Stimulated activated naive B cell treated with anti-CD40 and anti-IgM and Interleukin-4, amounts not matched to agents 10 μg/mL and 1 μg/mL and 100 μg/mL, for 72 hours (primary cell): Measurements from ENCODE around the gene HSFX2.
"Not testable (repeated sequence)": the region's sequence is repeated elsewhere in the genome, so short reads cannot be mapped to it uniquely, and the experiment has no call there.

Source experiments
- ATAC-seq, 2 donors: fragments of 150-1000 bp; cut with Tn5 transposase; replicated peaks; 2 replicates each; pipeline ENCODE4 v1.10.0; 2021; ENCODE audit warnings: moderate library complexity in 1 of 2
- DNase-seq: peaks from one replicate; pipeline ENCODE4 v3.0.0; 2021
- H3K27ac Mint-ChIP-seq: one replicate; pipeline ENCODE4 v1.8.0; 2022; ENCODE audit warnings: mild to moderate bottlenecking, mixed read lengths
- H3K27me3 Mint-ChIP-seq, 2 donors: one replicate each; pipeline ENCODE4 v1.8.0; 2022; ENCODE audit warnings: mixed read lengths in 2 of 2
- H3K36me3 Mint-ChIP-seq, 2 donors: one replicate each; pipeline ENCODE4 v1.8.0; 2022; ENCODE audit warnings: mixed read lengths in 2 of 2, mild to moderate bottlenecking in 1 of 2
- H3K4me1 Mint-ChIP-seq, 2 donors: one replicate each; pipeline ENCODE4 v1.8.0; 2022; ENCODE audit warnings: mixed read lengths in 2 of 2, mild to moderate bottlenecking in 1 of 2
- H3K4me3 Mint-ChIP-seq, 2 donors: one replicate each; pipeline ENCODE4 v1.8.0; 2022; ENCODE audit warnings: mild to moderate bottlenecking in 2 of 2, mixed read lengths in 2 of 2, moderate library complexity in 1 of 2
- H3K9me3 Mint-ChIP-seq, 2 donors: one replicate each; pipeline ENCODE4 v1.8.0; 2022; ENCODE audit warnings: mixed read lengths in 2 of 2, mild to moderate bottlenecking in 1 of 2

The HSFX2 gene, protein sequence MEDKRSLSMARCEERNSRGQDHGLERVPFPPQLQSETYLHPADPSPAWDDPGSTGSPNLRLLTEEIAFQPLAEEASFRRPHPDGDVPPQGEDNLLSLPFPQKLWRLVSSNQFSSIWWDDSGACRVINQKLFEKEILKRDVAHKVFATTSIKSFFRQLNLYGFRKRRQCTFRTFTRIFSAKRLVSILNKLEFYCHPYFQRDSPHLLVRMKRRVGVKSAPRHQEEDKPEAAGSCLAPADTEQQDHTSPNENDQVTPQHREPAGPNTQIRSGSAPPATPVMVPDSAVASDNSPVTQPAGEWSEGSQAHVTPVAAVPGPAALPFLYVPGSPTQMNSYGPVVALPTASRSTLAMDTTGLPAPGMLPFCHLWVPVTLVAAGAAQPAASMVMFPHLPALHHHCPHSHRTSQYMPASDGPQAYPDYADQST

DNA sequence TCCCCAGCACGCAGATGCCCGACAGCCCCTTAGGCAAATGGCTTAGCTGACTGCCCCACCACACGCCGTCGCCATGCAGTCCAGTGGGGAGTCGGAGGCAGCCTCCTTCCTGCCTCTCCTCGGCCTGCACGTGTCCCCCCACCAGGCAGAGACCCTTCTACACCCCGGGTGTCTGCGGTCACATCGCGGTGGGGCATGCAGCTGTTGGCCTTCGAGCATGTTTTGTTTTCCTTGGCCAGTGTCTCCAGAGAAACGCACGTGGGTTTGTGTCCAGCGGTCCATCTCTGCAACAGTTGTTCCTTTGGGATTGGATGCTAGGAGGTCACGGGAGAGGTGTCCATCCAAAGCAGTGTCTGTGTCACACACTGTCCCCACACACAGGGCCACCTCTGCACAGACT is at the start of gene HSFX2:
HSFX2 (minus strand) TSS at position 101 of the 400 bp plus-strand sequence. CDS start 614 bp downstream, outside the sequence.
- not testable (repeated sequence) for ATAC-seq, DNase-seq, H3K27ac Mint-ChIP-seq, H3K4me1 Mint-ChIP-seq, H3K9me3 Mint-ChIP-seq, H3K36me3 Mint-ChIP-seq, H3K4me3 Mint-ChIP-seq, H3K27me3 Mint-ChIP-seq

DNA sequence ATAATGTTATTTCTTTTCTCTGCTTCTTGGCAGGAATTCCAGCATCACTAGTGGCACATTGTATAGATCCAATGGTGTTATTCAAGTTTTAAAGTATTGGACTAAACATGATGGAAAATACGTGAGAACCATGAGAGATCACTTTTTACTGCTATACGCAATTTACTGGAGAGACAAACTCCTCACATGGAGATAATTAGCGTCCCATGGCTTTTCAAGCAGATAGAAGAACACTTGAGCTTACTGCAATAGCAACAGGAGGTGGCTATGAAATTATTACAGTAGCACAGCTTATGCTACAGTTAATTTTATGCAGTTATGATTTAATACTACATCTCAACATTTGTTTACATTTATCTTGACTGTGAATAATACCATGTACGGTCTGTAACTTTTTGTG is 48.4 kb upstream of the HSFX2 start:
- no peak overlapping the region for H3K27ac Mint-ChIP-seq
- ATAC-seq, result no peak

DNA sequence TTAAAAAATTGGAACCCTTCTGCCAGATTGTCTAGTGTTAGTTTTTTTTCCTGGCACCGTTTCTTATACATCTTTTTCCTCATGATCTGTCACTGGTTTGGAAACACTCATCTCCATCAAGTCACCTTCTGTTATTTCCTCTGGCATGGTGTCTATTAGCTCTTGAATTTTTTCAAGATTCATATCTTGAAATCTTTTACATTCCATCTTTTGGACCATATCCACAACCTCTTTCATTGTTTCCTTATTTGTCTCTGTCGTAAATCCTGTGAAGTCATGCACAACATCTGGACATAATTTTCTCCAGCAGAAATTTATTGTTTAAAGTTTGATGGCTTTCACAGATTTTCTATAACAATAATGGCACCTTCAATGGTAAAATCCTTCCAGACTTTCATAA is 46.7 kb upstream of the HSFX2 start:
- Mint-ChIP-seq H3K36me3 (no peaks in the 10 kb centered on the region), H3K27me3 (peaks cover 17 to 26% of the 10 kb centered on the region in 2 donors), H3K27ac (no peak overlapping the region), H3K4me1 (no peaks in the 10 kb centered on the region), H3K9me3 (peaks cover 0 to 1% of the 10 kb centered on the region in 2 donors), H3K4me3 (no peak overlapping the region)
- DNase-seq, result no peak
- ATAC-seq, result no peak

More for the DNA sequence above, 48.4 kb upstream of the HSFX2 start:
- no peak overlapping the region for H3K4me3 Mint-ChIP-seq
- H3K36me3 Mint-ChIP-seq, result no peaks in the 10 kb centered on the region
- no peaks in the 10 kb centered on the region for H3K4me1 Mint-ChIP-seq
- peaks cover 16 to 26% of the 10 kb centered on the region in 2 donors for H3K27me3 Mint-ChIP-seq
- DNase-seq, result no peak
- no peaks in the 10 kb centered on the region for H3K9me3 Mint-ChIP-seq

DNA sequence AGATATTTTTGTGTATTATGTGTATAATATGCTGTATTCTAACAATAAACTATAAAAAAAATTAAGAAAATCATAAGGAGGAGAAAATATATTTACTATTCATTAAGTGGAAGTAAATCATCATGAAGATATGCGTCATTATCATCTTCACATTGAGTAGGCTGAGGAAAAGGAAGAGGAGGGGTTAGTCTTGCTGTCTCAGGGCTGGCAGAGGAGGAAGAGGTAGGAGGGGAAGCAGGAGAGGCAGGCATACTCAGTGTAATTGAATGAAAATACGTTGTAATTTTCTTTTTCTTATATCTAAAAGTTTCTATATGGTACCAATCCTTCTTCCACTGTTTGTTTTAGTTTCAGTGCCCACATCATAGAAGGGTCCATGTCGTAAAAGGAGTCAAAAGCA is 46.3 kb upstream of the HSFX2 start:
- Mint-ChIP-seq H3K27me3 (peaks cover 21 to 26% of the 10 kb centered on the region in 2 donors), H3K4me3 (no peak overlapping the region), H3K27ac (no peak overlapping the region), H3K4me1 (no peaks in the 10 kb centered on the region), H3K9me3 (peaks cover 3 to 5% of the 10 kb centered on the region in 2 donors), H3K36me3 (no peaks in the 10 kb centered on the region)
- DNase-seq (no peak), ATAC-seq (no peak)

DNA sequence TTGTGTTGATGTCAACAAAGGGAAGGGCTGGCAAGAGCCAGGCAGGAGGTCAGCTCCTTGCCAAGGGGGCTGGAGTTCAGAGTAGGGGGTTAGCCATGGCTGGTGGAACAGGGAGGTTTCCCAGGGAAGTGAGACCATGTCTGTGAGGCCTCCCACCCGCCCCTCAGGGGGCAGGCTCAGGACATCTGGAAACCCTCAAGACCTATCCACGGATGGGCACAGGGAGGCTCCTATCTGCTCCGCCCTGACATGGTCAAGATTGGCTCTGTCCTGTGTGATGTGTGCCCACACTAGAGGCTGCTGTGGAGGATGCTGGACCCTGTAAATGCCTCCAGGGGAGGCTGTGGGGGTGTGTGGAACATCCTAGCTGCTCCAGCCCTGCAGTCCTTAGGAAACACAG is 44.5 kb upstream of the HSFX2 start:
- Mint-ChIP-seq H3K27ac (no peak overlapping the region), H3K4me3 (no peak overlapping the region), H3K36me3 (no peaks in the 10 kb centered on the region), H3K4me1 (no peaks in the 10 kb centered on the region), H3K27me3 (peaks cover 14 to 23% of the 10 kb centered on the region in 2 donors), H3K9me3 (peaks cover 3 to 6% of the 10 kb centered on the region in 2 donors)
- no peak for ATAC-seq
- DNase-seq, result no peak

DNA sequence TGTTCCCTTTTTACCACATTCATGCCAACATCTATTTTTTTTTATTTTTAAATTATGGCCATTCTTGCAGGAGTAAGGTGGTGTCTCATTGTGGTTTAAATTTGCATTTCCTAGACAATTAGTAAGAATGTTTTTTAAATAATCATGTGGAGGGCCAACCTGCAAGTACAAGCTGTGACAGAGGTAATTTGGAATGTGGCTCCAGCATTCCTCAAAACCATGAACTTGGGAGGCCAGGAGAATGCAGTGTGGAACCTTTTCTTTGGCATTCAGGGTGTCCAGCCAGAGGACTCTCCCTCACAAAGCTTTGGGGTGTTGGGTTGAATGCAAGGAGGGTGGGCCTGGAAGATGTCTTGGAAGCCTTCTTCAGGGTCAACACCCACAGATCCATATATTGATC is 43.7 kb upstream of the HSFX2 start:
- H3K4me3 Mint-ChIP-seq, result no peak overlapping the region
- peaks cover 3 to 6% of the 10 kb centered on the region in 2 donors for H3K9me3 Mint-ChIP-seq
- H3K36me3 Mint-ChIP-seq, result no peaks in the 10 kb centered on the region
- no peak for ATAC-seq
- no peak overlapping the region for H3K27ac Mint-ChIP-seq
- DNase-seq, result no peak
- H3K4me1 Mint-ChIP-seq, result no peaks in the 10 kb centered on the region
- H3K27me3 Mint-ChIP-seq, result peaks cover 14 to 23% of the 10 kb centered on the region in 2 donors

DNA sequence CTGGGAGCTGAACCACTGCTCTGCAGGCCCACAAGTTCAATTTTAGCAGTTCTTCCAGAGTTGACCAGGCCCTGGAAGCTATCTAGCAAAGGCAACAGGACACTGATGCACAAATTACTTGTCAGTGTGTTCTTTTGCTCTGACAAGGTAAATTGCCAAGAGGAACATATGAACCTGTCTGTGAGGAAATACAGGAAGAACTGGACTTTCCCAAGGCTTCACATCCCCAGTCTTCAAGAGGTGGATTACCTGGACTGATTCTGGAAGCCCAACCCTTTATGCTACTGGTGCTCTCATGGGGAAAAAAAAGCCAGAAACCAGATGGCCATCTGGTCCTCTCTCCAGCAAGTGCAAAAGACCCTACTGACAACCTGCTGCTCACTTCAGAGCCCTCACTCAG is 38.4 kb upstream of the HSFX2 start:
- Mint-ChIP-seq H3K27ac (no peak overlapping the region), H3K4me1 (peaks cover 16 to 24% of the 10 kb centered on the region in 2 donors), H3K9me3 (peaks cover 3 to 6% of the 10 kb centered on the region in 2 donors), H3K27me3 (peaks cover 0 to 15% of the 10 kb centered on the region in 2 donors), H3K36me3 (peaks cover 0 to 5% of the 10 kb centered on the region in 2 donors), H3K4me3 (no peak overlapping the region)
- DNase-seq, result no peak
- ATAC-seq, result no peak

DNA sequence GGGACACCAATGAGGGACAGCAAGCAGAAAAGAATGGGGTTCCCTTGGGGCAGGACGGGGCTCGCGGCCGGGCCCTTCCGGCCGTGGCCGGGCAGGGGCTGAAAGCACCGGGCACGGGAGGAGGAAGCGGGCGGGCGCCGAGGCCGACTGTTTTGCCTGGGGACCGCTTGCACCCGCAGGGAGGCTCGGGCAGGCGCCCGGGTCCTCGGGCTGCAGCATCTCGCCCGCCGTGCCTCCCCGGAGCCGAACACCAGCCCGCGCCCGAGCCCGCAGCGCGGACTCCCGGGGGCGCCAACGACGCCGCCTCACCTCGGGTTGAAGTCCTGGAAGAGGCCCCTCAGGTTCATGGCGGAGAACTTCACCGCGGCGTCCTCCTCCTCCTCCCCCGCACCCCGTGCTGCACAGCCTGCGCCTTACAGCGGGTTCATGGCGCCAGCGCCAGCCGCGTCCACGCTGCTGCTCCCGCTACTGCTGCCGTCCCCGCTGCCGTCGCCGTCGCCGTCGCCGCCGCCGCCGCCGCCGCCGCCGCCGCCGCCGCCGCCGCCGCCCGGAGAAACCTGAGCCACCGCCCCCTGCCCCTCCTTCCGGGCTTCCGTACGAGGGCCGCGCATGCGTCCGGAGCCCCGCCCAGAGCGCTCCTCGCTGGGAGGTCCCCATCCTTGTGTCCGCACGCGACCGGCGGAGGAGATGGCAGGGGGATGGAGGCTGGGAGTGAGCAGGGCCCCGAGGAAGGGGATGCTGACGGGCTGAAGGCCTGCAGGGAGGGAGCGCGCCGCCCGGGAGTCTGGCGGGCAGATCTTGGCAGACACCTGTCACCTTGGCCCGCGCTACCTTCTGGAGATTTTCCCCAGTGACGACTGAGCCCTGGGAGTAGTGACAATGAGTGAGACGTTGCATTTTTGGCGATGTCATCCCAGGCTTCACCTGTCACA is 36.4 kb upstream of the HSFX2 start, which contains the start of gene TMEM185A:
TMEM185A (minus strand) TSS at position 559 of the 932 bp plus-strand sequence; CDS start at position 347, 212 bp downstream.
- H3K4me3 Mint-ChIP-seq, result peak within 1 kb of the TSS; percentile 86 to 97
- H3K36me3 Mint-ChIP-seq, result peaks cover 0 to 6% of the 10 kb centered on the region in 2 donors
- H3K27ac Mint-ChIP-seq, result peak within 1 kb of the TSS; percentile 79
- H3K4me1 Mint-ChIP-seq, result peaks cover 16 to 26% of the 10 kb centered on the region in 2 donors
- DNase-seq, result peak; percentile 70
- peak; percentile 88 to 93 for ATAC-seq
- peaks cover 0 to 10% of the 10 kb centered on the region in 2 donors for H3K27me3 Mint-ChIP-seq
- H3K9me3 Mint-ChIP-seq, result peaks cover 0 to 1% of the 10 kb centered on the region in 2 donors

DNA sequence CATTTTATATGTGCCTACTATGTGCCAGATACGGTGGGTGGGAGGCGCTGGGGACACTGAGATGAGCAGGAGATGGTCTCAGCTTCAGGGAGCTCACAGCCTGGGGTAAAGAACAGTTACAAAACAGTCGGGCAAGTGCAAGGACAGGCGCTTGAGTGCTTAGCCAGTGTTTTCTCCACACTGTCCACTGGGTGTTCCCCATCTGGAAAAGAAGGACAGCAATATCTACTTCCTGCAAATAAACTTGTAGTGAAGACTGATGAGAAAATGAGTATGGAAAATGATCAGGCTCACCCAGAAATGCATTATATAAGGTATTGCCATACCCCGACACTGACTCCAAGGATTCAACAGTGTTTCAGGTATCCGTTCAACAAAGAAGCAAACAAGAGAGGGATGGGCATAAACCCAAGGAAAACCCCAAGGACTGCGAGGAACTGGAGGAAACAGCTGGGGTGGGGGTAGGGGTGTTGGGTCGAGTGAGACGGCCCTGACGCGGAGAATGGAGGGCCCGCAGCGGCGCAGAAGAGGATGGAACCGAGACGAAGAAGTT is 35.6 kb upstream of the HSFX2 start:
- no peaks in the 10 kb centered on the region for H3K9me3 Mint-ChIP-seq
- no peak for DNase-seq
- peak overlapping the region; percentile 86 to 97 for H3K4me3 Mint-ChIP-seq
- H3K4me1 Mint-ChIP-seq, result peaks cover 17 to 29% of the 10 kb centered on the region in 2 donors
- ATAC-seq, result no peak
- peaks cover 0 to 6% of the 10 kb centered on the region in 2 donors for H3K27me3 Mint-ChIP-seq
- H3K27ac Mint-ChIP-seq, result peak overlapping the region; percentile 79
- H3K36me3 Mint-ChIP-seq, result peaks cover 0 to 6% of the 10 kb centered on the region in 2 donors

DNA sequence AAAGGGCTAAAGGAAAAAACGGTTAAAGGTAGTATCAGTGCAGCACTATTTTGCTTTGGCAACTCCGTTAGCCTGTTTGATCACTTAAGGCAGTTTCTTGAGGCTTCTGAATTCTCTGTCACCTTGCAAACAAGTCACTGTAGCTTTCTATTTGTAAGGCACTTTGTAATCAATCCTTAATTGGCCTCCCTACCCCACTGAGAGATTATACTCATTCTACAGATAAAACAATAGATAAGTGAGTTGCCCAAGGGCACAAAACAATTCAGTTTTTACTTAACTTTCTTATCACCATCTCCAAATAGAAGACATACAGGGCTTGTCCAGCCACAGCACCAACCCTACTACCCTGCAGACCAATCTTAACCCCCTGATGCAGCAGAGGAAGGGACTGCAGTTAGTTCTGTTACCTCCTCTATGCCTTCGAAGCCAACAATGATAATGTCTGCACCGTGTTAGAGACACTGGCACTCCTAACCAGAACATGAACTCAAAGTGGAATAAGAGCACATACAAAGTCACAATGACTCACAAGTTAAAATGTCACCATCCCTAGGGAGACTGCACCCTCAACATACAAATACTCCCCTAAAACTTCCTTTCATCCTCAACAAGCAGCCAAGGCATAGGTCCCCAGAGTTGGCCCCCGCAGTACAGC is 34.7 kb upstream of the HSFX2 start:
- ATAC-seq (no peak), DNase-seq (no peak)
- Mint-ChIP-seq H3K27me3 (no peaks in the 10 kb centered on the region), H3K4me3 (peak overlapping the region; percentile 86 to 97), H3K36me3 (peaks cover 0 to 6% of the 10 kb centered on the region in 2 donors), H3K9me3 (no peaks in the 10 kb centered on the region), H3K4me1 (peaks cover 19 to 29% of the 10 kb centered on the region in 2 donors), H3K27ac (no peak overlapping the region)

DNA sequence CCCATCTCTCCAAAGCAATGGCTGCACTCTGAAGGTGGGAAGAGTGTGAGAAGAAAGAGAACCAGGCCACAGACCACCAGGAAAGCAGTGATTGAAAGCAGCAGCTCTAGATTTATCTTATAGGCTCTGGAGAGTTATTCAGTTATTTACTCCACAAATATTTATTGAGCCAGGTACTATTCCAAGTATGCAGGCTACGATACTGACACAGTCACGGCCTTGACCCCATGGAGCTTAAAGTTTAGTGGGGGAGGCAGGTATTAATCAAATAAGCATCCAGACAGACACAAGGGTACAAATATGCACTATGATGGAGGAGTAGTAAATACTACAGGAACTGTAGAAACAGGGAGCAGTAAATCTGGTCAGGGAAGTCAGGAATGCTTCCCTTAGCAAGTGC is 33.7 kb upstream of the HSFX2 start:
- ATAC-seq, result no peak
- DNase-seq, result no peak
- no peaks in the 10 kb centered on the region for H3K9me3 Mint-ChIP-seq
- no peaks in the 10 kb centered on the region for H3K27me3 Mint-ChIP-seq
- H3K4me3 Mint-ChIP-seq, result no peak overlapping the region
- peaks cover 19 to 29% of the 10 kb centered on the region in 2 donors for H3K4me1 Mint-ChIP-seq
- H3K36me3 Mint-ChIP-seq, result peaks cover 0 to 6% of the 10 kb centered on the region in 2 donors
- no peak overlapping the region for H3K27ac Mint-ChIP-seq

DNA sequence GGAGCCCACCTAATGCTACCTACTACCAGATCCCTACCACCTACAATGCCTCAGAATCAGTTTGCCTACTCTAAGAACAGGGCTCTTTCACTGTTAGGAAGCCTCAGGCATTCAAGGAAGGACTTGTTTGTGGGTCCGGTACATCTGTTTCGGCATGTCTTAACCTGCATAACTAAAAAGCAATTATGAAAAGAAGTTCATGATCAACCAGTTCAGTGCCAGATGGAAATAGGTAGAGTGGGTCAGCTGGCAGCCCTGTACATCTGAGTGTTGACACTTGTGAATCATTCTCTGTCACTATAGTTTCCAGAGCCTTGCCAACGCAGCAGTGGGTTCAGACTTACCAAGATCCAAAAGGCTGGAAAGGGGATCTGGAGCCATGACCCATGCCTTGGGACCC is 33.2 kb upstream of the HSFX2 start:
- ATAC-seq, result no peak
- peaks cover 19 to 29% of the 10 kb centered on the region in 2 donors for H3K4me1 Mint-ChIP-seq
- no peak overlapping the region for H3K4me3 Mint-ChIP-seq
- H3K9me3 Mint-ChIP-seq, result no peaks in the 10 kb centered on the region
- peaks cover 0 to 6% of the 10 kb centered on the region in 2 donors for H3K36me3 Mint-ChIP-seq
- no peaks in the 10 kb centered on the region for H3K27me3 Mint-ChIP-seq
- no peak overlapping the region for H3K27ac Mint-ChIP-seq
- no peak for DNase-seq

DNA sequence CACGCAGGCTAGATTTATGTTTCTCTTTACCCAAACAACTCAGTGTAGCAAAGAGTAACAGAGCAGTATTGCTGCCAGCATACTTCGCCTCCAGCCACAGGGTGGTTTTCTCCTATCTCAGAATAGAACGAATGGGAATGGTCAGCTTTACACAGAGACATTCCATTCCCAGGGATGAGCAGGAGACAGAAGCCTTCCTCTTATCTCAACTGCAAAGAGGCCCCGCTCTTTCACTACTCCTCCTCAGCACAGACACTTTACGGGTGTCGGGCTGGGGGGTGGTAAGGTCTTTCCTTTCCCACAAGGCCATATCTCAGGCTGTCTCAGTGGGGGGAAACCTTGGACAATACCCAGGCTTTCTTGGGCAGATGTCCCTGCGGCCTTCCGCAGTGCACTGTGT is 31.7 kb upstream of the HSFX2 start:
- not testable (repeated sequence) for H3K36me3 Mint-ChIP-seq, H3K4me3 Mint-ChIP-seq, H3K9me3 Mint-ChIP-seq, ATAC-seq, H3K27ac Mint-ChIP-seq, H3K27me3 Mint-ChIP-seq, DNase-seq
- peaks cover 14 to 23% of the 10 kb centered on the region in 2 donors for H3K4me1 Mint-ChIP-seq
